OCI-LY7 (cell line): ENCODE data around the gene GPHN.

Source experiments
- CTCF ChIP-seq: fragments of 200-600 bp; sonication (generic); conservative IDR thresholded peaks from 2 replicates; pipeline ENCODE4 v1.5.1; 2014; ENCODE audit warnings: mild to moderate bottlenecking, antibody characterized with exemption, low read length, moderate library complexity, mixed read lengths
- EZH2phosphoT487 ChIP-seq: fragments of 200-600 bp; sonication (generic); IDR thresholded peaks from 2 replicates; pipeline ENCODE4 v1.6.1; 2018; ENCODE audit warnings: low read depth, borderline replicate concordance, mild to moderate bottlenecking, mixed run types, antibody characterized with exemption, low read length, moderate library complexity, mixed read lengths

- no peak for TF ChIP-seq EZH2phosphoT487
- TF ChIP-seq CTCF: no peak
Observed at GRCh38 chr14:66636240-66636639, 128.3 kb downstream of the GPHN start.
